IMR-90 (cell line): Measurements from ENCODE around the gene RSU1. TPM values are rescaled to one million over a fixed set of nuclear protein-coding genes. Genes with fewer than 3 reads are reported as not detected.

Experiments used
- ATAC-seq: fragments of 200-7000 bp; cut with Tn5 transposase; 2 replicates; pipeline ENCODE4 v1.9.1; 2020; ENCODE audit warnings: low read depth, mild to moderate bottlenecking, moderate library complexity
- BruUV-seq: library from RNA; stranded (reverse); fragments of 400-500 nt; replicated peaks from 2 replicates; lab custom pipeline; 2021; lab: Mats Ljungman, UMichigan
- CTCF ChIA-PET: fragments of 300-600 bp; formaldehyde crosslinking; extraction: SDS; loops from one replicate; lab custom pipeline; 2021; ENCODE audit warnings: antibody characterized with exemption; lab: Yijun Ruan, JAX
- POLR2A ChIA-PET: fragments of 300-600 bp; sonication (Branson Sonifier 250); formaldehyde crosslinking; loops from one replicate; lab custom pipeline; 2022; ENCODE audit warnings: antibody characterized with exemption; ENCODE audit not compliant: unreplicated experiment; lab: Charles Lee
- DNase-seq: peaks from one replicate; pipeline ENCODE4 v3.0.0; 2013
- H2AFZ ChIP-seq: replicated peaks from 2 replicates; pipeline ENCODE3; 2013; ENCODE audit warnings: low read length, mild to moderate bottlenecking; ENCODE audit not compliant: poor library complexity
- H2AK5ac ChIP-seq: 2 replicates; pipeline ENCODE4 v1.6.1; 2013; ENCODE audit warnings: low read depth, low read length, inconsistent platforms
- H2AK9ac ChIP-seq: replicated peaks from 2 replicates; pipeline ENCODE3; 2013; ENCODE audit warnings: mild to moderate bottlenecking, low read depth, low read length, moderate library complexity; ENCODE audit not compliant: poor library complexity
- H2BK120ac ChIP-seq: 2 replicates; pipeline ENCODE4 v1.6.1; 2013; ENCODE audit warnings: low read depth, low read length, inconsistent platforms
- H2BK15ac ChIP-seq: 3 replicates; pipeline ENCODE4 v1.6.1; 2013; ENCODE audit warnings: low read depth, low read length, inconsistent platforms
- H2BK20ac ChIP-seq: 2 replicates; pipeline ENCODE4 v1.6.1; 2013; ENCODE audit warnings: low read depth, mild to moderate bottlenecking, inconsistent platforms, low read length, moderate library complexity
- H2BK5ac ChIP-seq: 2 replicates; pipeline ENCODE4 v1.6.1; 2013; ENCODE audit warnings: mild to moderate bottlenecking, low read depth, low read length, inconsistent platforms; ENCODE audit not compliant: poor library complexity, severe bottlenecking
- H3K14ac ChIP-seq: replicated peaks from 2 replicates; pipeline ENCODE4 v1.6.1; 2013; ENCODE audit warnings: low read depth, low read length, inconsistent platforms
- H3K18ac ChIP-seq: 2 replicates; pipeline ENCODE4 v1.6.1; 2013; ENCODE audit warnings: low read depth, low read length, control low read depth
- H3K23ac ChIP-seq: 2 replicates; pipeline ENCODE4 v1.6.1; 2013; ENCODE audit warnings: low read depth, low read length, inconsistent platforms
- H3K27ac ChIP-seq: 2 replicates; pipeline ENCODE4 v1.5.1; 2013; ENCODE audit warnings: mild to moderate bottlenecking, control low read depth, low read length; ENCODE audit not compliant: insufficient read depth
- H3K27me3 ChIP-seq: 2 replicates; pipeline ENCODE4 v1.6.1; 2013; ENCODE audit warnings: low read length; ENCODE audit not compliant: control insufficient read depth, insufficient read depth
- H3K36me3 ChIP-seq: 2 replicates; pipeline ENCODE4 v1.6.1; 2013; ENCODE audit warnings: low read length, mixed read lengths; ENCODE audit not compliant: control insufficient read depth, insufficient read depth
- H3K4ac ChIP-seq: 2 replicates; pipeline ENCODE4 v1.6.1; 2013; ENCODE audit warnings: low read depth, low read length, inconsistent platforms
- H3K4me1 ChIP-seq: 2 replicates; pipeline ENCODE4 v1.6.1; 2013; ENCODE audit warnings: low read length, mixed read lengths; ENCODE audit not compliant: control insufficient read depth, insufficient read depth
- H3K4me2 ChIP-seq: 2 replicates; pipeline ENCODE4 v1.6.1; 2013; ENCODE audit warnings: low read depth, mild to moderate bottlenecking, control low read depth, low read length, moderate library complexity
- H3K4me3 ChIP-seq: 2 replicates; pipeline ENCODE4 v1.5.1; 2013; ENCODE audit warnings: low read depth, mild to moderate bottlenecking, control low read depth, low read length, moderate library complexity; ENCODE audit not compliant: insufficient read depth
- H3K56ac ChIP-seq: 2 replicates; pipeline ENCODE4 v1.6.1; 2013; ENCODE audit warnings: low read length, inconsistent platforms; ENCODE audit not compliant: insufficient read depth; ENCODE audit errors: extremely low read depth
- H3K79me1 ChIP-seq, 2 experiments: 2 replicates each; pipeline ENCODE4 v1.6.1; 2013; ENCODE audit warnings: low read length in 2 of 2, inconsistent platforms in 1 of 2, low read depth in 1 of 2
- H3K9ac ChIP-seq: 2 replicates; pipeline ENCODE4 v1.6.1; 2013; ENCODE audit warnings: low read depth, low read length, control low read depth
- H3K9me1 ChIP-seq: 2 replicates; pipeline ENCODE4 v1.6.1; 2013; ENCODE audit warnings: low read length, inconsistent platforms; ENCODE audit not compliant: insufficient read depth
- H3K9me3 ChIP-seq: 2 replicates; pipeline ENCODE4 v1.6.1; 2013; ENCODE audit warnings: low read length; ENCODE audit not compliant: control insufficient read depth, insufficient read depth
- H4K20me1 ChIP-seq: 2 replicates; pipeline ENCODE4 v1.6.1; 2013; ENCODE audit warnings: low read length, inconsistent platforms; ENCODE audit not compliant: insufficient read depth
- H4K5ac ChIP-seq: 2 replicates; pipeline ENCODE4 v1.6.1; 2013; ENCODE audit warnings: mild to moderate bottlenecking, low read depth, low read length, control low read depth
- H4K8ac ChIP-seq, 2 experiments: 2 replicates each; pipeline ENCODE4 v1.6.1; 2013; ENCODE audit warnings: low read depth in 2 of 2, low read length in 2 of 2, control low read depth in 1 of 2, inconsistent platforms in 1 of 2
- H4K91ac ChIP-seq: 2 replicates; pipeline ENCODE4 v1.6.1; 2013; ENCODE audit warnings: low read depth, low read length, inconsistent platforms; ENCODE audit not compliant: insufficient read depth
- BHLHE40 ChIP-seq: fragments of 150-350 bp; IDR thresholded peaks from 2 replicates; pipeline ENCODE4 v1.6.1; 2016; ENCODE audit warnings: mild to moderate bottlenecking, low read depth, low read length
- CHD1 ChIP-seq: IDR thresholded peaks from 2 replicates; pipeline ENCODE4 v1.6.1; 2012; ENCODE audit warnings: low read depth, low read length, improper control_type of control experiment
- NFE2L2 ChIP-seq: fragments of 150-350 bp; IDR thresholded peaks from 2 replicates; pipeline ENCODE4 v1.6.1; 2016; ENCODE audit warnings: low read depth, mild to moderate bottlenecking, low read length
- POLR2A ChIP-seq: IDR thresholded peaks from 2 replicates; pipeline ENCODE4 v1.6.1; 2012; ENCODE audit warnings: mild to moderate bottlenecking, low read depth, low read length
- RAD21 ChIP-seq: IDR thresholded peaks from 2 replicates; pipeline ENCODE4 v1.6.1; 2012; ENCODE audit warnings: low read length, improper control_type of control experiment
- RCOR1 ChIP-seq: IDR thresholded peaks from 2 replicates; pipeline ENCODE4 v1.6.1; 2012; ENCODE audit warnings: mild to moderate bottlenecking, low read length, improper control_type of control experiment; ENCODE audit not compliant: insufficient replicate concordance
- RFX5 ChIP-seq: IDR thresholded peaks from 2 replicates; pipeline ENCODE4 v1.8.0; 2012; ENCODE audit warnings: low read depth, mild to moderate bottlenecking, low read length, moderate library complexity
- SMC3 ChIP-seq: fragments of 150-350 bp; IDR thresholded peaks from 2 replicates; pipeline ENCODE4 v1.6.1; 2016; ENCODE audit warnings: low read depth, mild to moderate bottlenecking, antibody characterized with exemption, low read length, moderate library complexity
- WGBS, 2 experiments: methylation state at CpG; one replicate each; pipeline versions ENCODE4 v1.1.5 to v1.1.7; 2013; ENCODE audit warnings: missing lambda C conversion rate in 2 of 2; ENCODE audit not compliant: insufficient read length in 1 of 2; ENCODE audit errors: extremely low coverage in 2 of 2; 5-methylcytosine and 5-hydroxymethylcytosine counted together
- dilution Hi-C: fragments of 300-500 bp; cut with HindIII; formaldehyde crosslinking; loops from one replicate; pipeline ENCODE4 v1.14.3; 2018; ENCODE audit warnings: low sequenced_read_pairs; ENCODE audit not compliant: unreplicated experiment
- in situ Hi-C: fragments of 300-500 bp; cut with MboI; formaldehyde crosslinking; loops from 3 replicates; pipeline ENCODE4 v1.14.3; 2019; ENCODE audit warnings: low sequenced_read_pairs, inconsistent platforms, mixed read lengths
- intact Hi-C: fragments of 100-400 bp; cut with micrococcal nuclease; formaldehyde crosslinking; loops from 2 replicates; pipeline ENCODE4 v1.10.0; 2022
- polyA plus RNA-seq, 3 experiments: library from polyadenylated mRNA; depleted of rRNA; stranded (reverse); fragments of >200 nt; gene quantifications; 2 replicates each; pipeline ENCODE4 v1.2.3, GENCODE V29; 2012; ENCODE audit warnings: low replicate concordance in 1 of 3
- total RNA-seq: library from RNA; depleted of rRNA; stranded (reverse); fragments of >200 nt; gene quantifications from 2 replicates; pipeline ENCODE4 v1.2.3, GENCODE V29; 2012
- TF ChIP-seq, protein P1 (sequence below): conservative IDR thresholded peaks from 2 replicates; pipeline ENCODE4 v1.5.1; 2012; ENCODE audit warnings: mild to moderate bottlenecking, low read depth, low read length, improper control_type of control experiment
- TF ChIP-seq, protein P2 (sequence below): fragments of 150-350 bp; IDR thresholded peaks from 2 replicates; pipeline ENCODE4 v1.6.1; 2016; ENCODE audit warnings: low read depth, mild to moderate bottlenecking, low read length, moderate library complexity, borderline replicate concordance
- TF ChIP-seq, protein P3 (sequence below): fragments of 150-350 bp; IDR thresholded peaks from 2 replicates; pipeline ENCODE4 v1.6.1; 2017; ENCODE audit warnings: mild to moderate bottlenecking, antibody characterized with exemption, low read length, low read depth

RSU1 gene
- total and polyA plus RNA-seq, 2 of the 4 experiments (the other 2 are of a cell fraction) = 134 to 148 TPM

- H4K91ac ChIP-seq = no peak overlapping the region
- WGBS, 2 experiments = no CpG with 5 or more reads among the region's 2 CpGs
- H3K4me1 ChIP-seq = no peaks in the 10 kb centered on the region
- ChIA-PET POLR2A (no interaction called here), CTCF (no interaction called here)
- no peak overlapping the region for H2BK120ac ChIP-seq
- H4K8ac ChIP-seq = no peak overlapping the region
- TF ChIP-seq, protein P1, sequence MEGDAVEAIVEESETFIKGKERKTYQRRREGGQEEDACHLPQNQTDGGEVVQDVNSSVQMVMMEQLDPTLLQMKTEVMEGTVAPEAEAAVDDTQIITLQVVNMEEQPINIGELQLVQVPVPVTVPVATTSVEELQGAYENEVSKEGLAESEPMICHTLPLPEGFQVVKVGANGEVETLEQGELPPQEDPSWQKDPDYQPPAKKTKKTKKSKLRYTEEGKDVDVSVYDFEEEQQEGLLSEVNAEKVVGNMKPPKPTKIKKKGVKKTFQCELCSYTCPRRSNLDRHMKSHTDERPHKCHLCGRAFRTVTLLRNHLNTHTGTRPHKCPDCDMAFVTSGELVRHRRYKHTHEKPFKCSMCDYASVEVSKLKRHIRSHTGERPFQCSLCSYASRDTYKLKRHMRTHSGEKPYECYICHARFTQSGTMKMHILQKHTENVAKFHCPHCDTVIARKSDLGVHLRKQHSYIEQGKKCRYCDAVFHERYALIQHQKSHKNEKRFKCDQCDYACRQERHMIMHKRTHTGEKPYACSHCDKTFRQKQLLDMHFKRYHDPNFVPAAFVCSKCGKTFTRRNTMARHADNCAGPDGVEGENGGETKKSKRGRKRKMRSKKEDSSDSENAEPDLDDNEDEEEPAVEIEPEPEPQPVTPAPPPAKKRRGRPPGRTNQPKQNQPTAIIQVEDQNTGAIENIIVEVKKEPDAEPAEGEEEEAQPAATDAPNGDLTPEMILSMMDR = no peak
- TF ChIP-seq, protein P2, sequence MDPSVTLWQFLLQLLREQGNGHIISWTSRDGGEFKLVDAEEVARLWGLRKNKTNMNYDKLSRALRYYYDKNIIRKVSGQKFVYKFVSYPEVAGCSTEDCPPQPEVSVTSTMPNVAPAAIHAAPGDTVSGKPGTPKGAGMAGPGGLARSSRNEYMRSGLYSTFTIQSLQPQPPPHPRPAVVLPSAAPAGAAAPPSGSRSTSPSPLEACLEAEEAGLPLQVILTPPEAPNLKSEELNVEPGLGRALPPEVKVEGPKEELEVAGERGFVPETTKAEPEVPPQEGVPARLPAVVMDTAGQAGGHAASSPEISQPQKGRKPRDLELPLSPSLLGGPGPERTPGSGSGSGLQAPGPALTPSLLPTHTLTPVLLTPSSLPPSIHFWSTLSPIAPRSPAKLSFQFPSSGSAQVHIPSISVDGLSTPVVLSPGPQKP = no peak
- no peak for TF ChIP-seq NFE2L2
- no peak for TF ChIP-seq RAD21
- no peak for TF ChIP-seq RFX5
- TF ChIP-seq, protein P3, sequence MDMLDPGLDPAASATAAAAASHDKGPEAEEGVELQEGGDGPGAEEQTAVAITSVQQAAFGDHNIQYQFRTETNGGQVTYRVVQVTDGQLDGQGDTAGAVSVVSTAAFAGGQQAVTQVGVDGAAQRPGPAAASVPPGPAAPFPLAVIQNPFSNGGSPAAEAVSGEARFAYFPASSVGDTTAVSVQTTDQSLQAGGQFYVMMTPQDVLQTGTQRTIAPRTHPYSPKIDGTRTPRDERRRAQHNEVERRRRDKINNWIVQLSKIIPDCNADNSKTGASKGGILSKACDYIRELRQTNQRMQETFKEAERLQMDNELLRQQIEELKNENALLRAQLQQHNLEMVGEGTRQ = no peak
- no peak for TF ChIP-seq BHLHE40
- no peak for TF ChIP-seq SMC3
- no peak for TF ChIP-seq RCOR1
- TF ChIP-seq POLR2A = no peak
- no peak for TF ChIP-seq CHD1
- H3K27ac ChIP-seq = no peak overlapping the region
- H4K5ac ChIP-seq = no peak overlapping the region
- H3K14ac ChIP-seq = no peak overlapping the region
- H3K4ac ChIP-seq = no peak overlapping the region
- H2BK20ac ChIP-seq = no peak overlapping the region
- no peak overlapping the region for H2BK5ac ChIP-seq
- no peaks in the 10 kb centered on the region for H3K9me3 ChIP-seq
- no peak overlapping the region for H3K4me2 ChIP-seq
- H3K36me3 ChIP-seq = no peaks in the 10 kb centered on the region
- no peak for ATAC-seq
- in situ Hi-C loops = no loop called here
- H3K9me1 ChIP-seq = peaks cover 11% of the 10 kb centered on the region; the same call in 1 of the 2 replicates
- H4K20me1 ChIP-seq = no peaks in the 10 kb centered on the region; the same call in 1 of the 2 replicates
- no TSS peak for BruUV-seq
- no peak overlapping the region for H2BK15ac ChIP-seq
- peaks cover 0 to 21% of the 10 kb centered on the region in 2 experiments; a peak in 2 of 4 replicates for H3K79me1 ChIP-seq
- no peak overlapping the region for H3K23ac ChIP-seq
- no peak overlapping the region for H2AFZ ChIP-seq
- no peak for DNase-seq
- dilution Hi-C loops = no loop called here
- intact Hi-C loops = no loop called here
- no peak overlapping the region for H3K9ac ChIP-seq
- no peak overlapping the region for H3K18ac ChIP-seq
- no peak overlapping the region for H2AK9ac ChIP-seq
- H3K27me3 ChIP-seq = no peaks in the 10 kb centered on the region
- H3K56ac ChIP-seq = no peak overlapping the region
- no peak overlapping the region for H2AK5ac ChIP-seq
- no peak overlapping the region for H3K4me3 ChIP-seq
Measured at GRCh38 chr10:16603308-16603707, 213.9 kb downstream of the RSU1 start.
